ENCODE data around the gene DTNBP1.

DTNBP1 gene

GRCh38 chr6:15575357-15576033 lies 87.3 kb downstream of the DTNBP1 start:
- no peak for TF ChIP-seq CTCF (IDR thresholded peaks at IDR 0.05)

GRCh38 chr6:15574486-15574885 lies 88.3 kb downstream of the DTNBP1 start:
- Histone ChIP-seq H3K27me3 (ENCODE audit: control insufficient read depth, insufficient read depth, low read length) (no peaks in the 10 kb centered on the region), H3K79me2 (peaks cover 30% of the 10 kb centered on the region), H2AFZ (no peak overlapping the region), H3K9ac (no peak overlapping the region), H3K4me3 (ENCODE audit: low read depth, low read length) (no peak overlapping the region), H3K4me1 (peaks cover 5% of the 10 kb centered on the region), H3K9me3 (ENCODE audit: control insufficient read depth, low read length) (no peaks in the 10 kb centered on the region), H3K27ac (no peak overlapping the region), H3K4me2 (ENCODE audit: low read length) (no peak overlapping the region), H3K36me3 (ENCODE audit: control insufficient read depth, insufficient read depth, low read length) (no peaks in the 10 kb centered on the region)
- no peak for TF ChIP-seq CTCF (IDR thresholded peaks at IDR 0.05)

More at GRCh38 chr6:15575357-15576033, 87.3 kb downstream of the DTNBP1 start:
- H3K4me1 ChIP-seq: peaks cover 5% of the 10 kb centered on the region
- no peaks in the 10 kb centered on the region for H3K36me3 ChIP-seq (ENCODE audit: control insufficient read depth, insufficient read depth, low read length)
- no peaks in the 10 kb centered on the region for H3K27me3 ChIP-seq (ENCODE audit: control insufficient read depth, insufficient read depth, low read length)
- H3K4me3 ChIP-seq (ENCODE audit: low read depth, low read length): no peak overlapping the region
- H3K79me2 ChIP-seq: peaks cover 32% of the 10 kb centered on the region
- H3K4me2 ChIP-seq (ENCODE audit: low read length): no peak overlapping the region
- H3K27ac ChIP-seq: no peak overlapping the region
- H2AFZ ChIP-seq: no peak overlapping the region
- H3K9ac ChIP-seq: no peak overlapping the region
- H3K9me3 ChIP-seq (ENCODE audit: control insufficient read depth, low read length): no peaks in the 10 kb centered on the region

- no peak overlapping the region for H2AFZ ChIP-seq
- no peak overlapping the region for H3K9ac ChIP-seq
- peaks cover 26% of the 10 kb centered on the region for H3K79me2 ChIP-seq
- H3K27ac ChIP-seq: no peak overlapping the region
- no peaks in the 10 kb centered on the region for H3K36me3 ChIP-seq (ENCODE audit: control insufficient read depth, insufficient read depth, low read length)
- H3K27me3 ChIP-seq (ENCODE audit: control insufficient read depth, insufficient read depth, low read length): no peaks in the 10 kb centered on the region
- TF ChIP-seq CTCF (IDR thresholded peaks at IDR 0.05): no peak
- H3K4me1 ChIP-seq: peaks cover 5% of the 10 kb centered on the region
- no peaks in the 10 kb centered on the region for H3K9me3 ChIP-seq (ENCODE audit: control insufficient read depth, low read length)
- no peak overlapping the region for H3K4me2 ChIP-seq (ENCODE audit: low read length)
- no peak overlapping the region for H3K4me3 ChIP-seq (ENCODE audit: low read depth, low read length)
These were observed 88.8 kb downstream of the DTNBP1 start for GRCh38 chr6:15574023-15574422.

GRCh38 chr6:15573384-15573783 lies 89.4 kb downstream of the DTNBP1 start:
- Histone ChIP-seq H3K27me3 (ENCODE audit: control insufficient read depth, insufficient read depth, low read length) (no peaks in the 10 kb centered on the region), H3K4me1 (peaks cover 5% of the 10 kb centered on the region), H3K36me3 (ENCODE audit: control insufficient read depth, insufficient read depth, low read length) (no peaks in the 10 kb centered on the region), H3K9me3 (ENCODE audit: control insufficient read depth, low read length) (no peaks in the 10 kb centered on the region), H3K9ac (no peak overlapping the region), H3K79me2 (peaks cover 23% of the 10 kb centered on the region), H3K4me2 (ENCODE audit: low read length) (no peak overlapping the region), H3K27ac (no peak overlapping the region), H2AFZ (no peak overlapping the region), H3K4me3 (ENCODE audit: low read depth, low read length) (no peak overlapping the region)
- TF ChIP-seq CTCF (IDR thresholded peaks at IDR 0.05): no peak
